ENCODE results near the gene MOCOS. TPM values are rescaled to one million over a fixed set of nuclear protein-coding genes. Genes with fewer than 3 reads are reported as not detected.
"Not testable (repeated sequence)": the region's sequence is repeated elsewhere in the genome, so short reads cannot be mapped to it uniquely, and the experiment has no call there.

The MOCOS gene
- total and polyA plus RNA-seq, 2 experiments from 2014 or later, result 0.27 to 0.60 TPM

- Histone ChIP-seq H3K4me3 (no peak overlapping the region), H3K4me1 (ENCODE audit: low read depth) (no peaks in the 10 kb centered on the region), H3K36me3 (peaks cover 69% of the 10 kb centered on the region), H3K9me3 (ENCODE audit: low read depth) (no peaks in the 10 kb centered on the region), H3K27ac (no peak overlapping the region), H3K27me3 (no peaks in the 10 kb centered on the region)
- no peak for DNase-seq (ENCODE audit: low read depth in 1 of 2, low spot score in 1 of 2)
- no peak for TF ChIP-seq CTCF (IDR thresholded peaks at IDR 0.05; ENCODE audit: low read depth, low read length)
Measured at GRCh38 chr18:36157441-36157840, 29.9 kb upstream of the MOCOS start.

GRCh38 chr18:36158266-36158867, 28.9 kb upstream of the MOCOS start:
- no peaks in the 10 kb centered on the region for H3K9me3 ChIP-seq (ENCODE audit: low read depth)
- DNase-seq (ENCODE audit: low read depth in 1 of 2, low spot score in 1 of 2), result peak in 1 of 2 donors; percentile 65
- H3K36me3 ChIP-seq, result peaks cover 66% of the 10 kb centered on the region
- no peak overlapping the region for H3K4me3 ChIP-seq
- no peak overlapping the region for H3K27ac ChIP-seq
- H3K27me3 ChIP-seq, result no peaks in the 10 kb centered on the region
- no peaks in the 10 kb centered on the region for H3K4me1 ChIP-seq (ENCODE audit: low read depth)
- TF ChIP-seq CTCF (IDR thresholded peaks at IDR 0.05; ENCODE audit: low read depth, low read length), result no peak

GRCh38 chr18:36160959-36161371, 26.3 kb upstream of the MOCOS start:
- Histone ChIP-seq H3K27me3 (no peaks in the 10 kb centered on the region), H3K36me3 (peaks cover 57% of the 10 kb centered on the region), H3K27ac (no peak overlapping the region), H3K4me1 (ENCODE audit: low read depth) (no peaks in the 10 kb centered on the region), H3K9me3 (ENCODE audit: low read depth) (no peaks in the 10 kb centered on the region), H3K4me3 (no peak overlapping the region)
- TF ChIP-seq CTCF (IDR thresholded peaks at IDR 0.05; ENCODE audit: low read depth, low read length), result no peak
- DNase-seq (ENCODE audit: low read depth in 1 of 2, low spot score in 1 of 2), result no peak

GRCh38 chr18:36162981-36163380, 24.3 kb upstream of the MOCOS start:
- no peak for DNase-seq (ENCODE audit: low read depth in 1 of 2, low spot score in 1 of 2)
- Histone ChIP-seq H3K4me1 (ENCODE audit: low read depth) (peaks cover 3% of the 10 kb centered on the region), H3K27ac (no peak overlapping the region), H3K36me3 (peaks cover 48% of the 10 kb centered on the region), H3K9me3 (ENCODE audit: low read depth) (no peaks in the 10 kb centered on the region), H3K27me3 (no peaks in the 10 kb centered on the region), H3K4me3 (no peak overlapping the region)
- TF ChIP-seq CTCF (IDR thresholded peaks at IDR 0.05; ENCODE audit: low read depth, low read length), result no peak

- Histone ChIP-seq H3K4me1 (ENCODE audit: low read depth) (peaks cover 3% of the 10 kb centered on the region), H3K36me3 (peaks cover 27% of the 10 kb centered on the region)
Measured at GRCh38 chr18:36167692-36168218, 19.5 kb upstream of the MOCOS start.

GRCh38 chr18:36168296-36168695, 19.0 kb upstream of the MOCOS start:
- not testable (repeated sequence) for H3K4me3 ChIP-seq; H3K27me3 ChIP-seq; H3K9me3 ChIP-seq (ENCODE audit: low read depth); DNase-seq (ENCODE audit: low read depth in 1 of 2, low spot score in 1 of 2); H3K4me1 ChIP-seq (ENCODE audit: low read depth)
- Histone ChIP-seq H3K27ac (peak overlapping the region; percentile 60), H3K36me3 (peaks cover 33% of the 10 kb centered on the region)

More at GRCh38 chr18:36167692-36168218, 19.5 kb upstream of the MOCOS start:
- Histone ChIP-seq H3K9me3 (ENCODE audit: low read depth) (no peaks in the 10 kb centered on the region), H3K4me3 (no peak overlapping the region), H3K27me3 (no peaks in the 10 kb centered on the region), H3K27ac (peak overlapping the region; percentile 60)
- no peak for TF ChIP-seq CTCF (IDR thresholded peaks at IDR 0.05; ENCODE audit: low read depth, low read length)
- no peak for DNase-seq (ENCODE audit: low read depth in 1 of 2, low spot score in 1 of 2)
